Chondrocyte (in vitro differentiated cells): ENCODE data around the gene SCARB1. TPM values are rescaled to one million over a fixed set of nuclear protein-coding genes. Genes with fewer than 3 reads are reported as not detected.

Experiments used
- DNase-seq: peaks from one replicate; pipeline ENCODE4 v3.0.0; 2021; ENCODE audit warnings: mixed read lengths, low spot score
- H3K27ac Mint-ChIP-seq: one replicate; pipeline ENCODE4 v1.8.0; 2021; ENCODE audit warnings: mild to moderate bottlenecking, moderate library complexity, mixed read lengths; ENCODE audit not compliant: unreplicated experiment
- H3K27me3 Mint-ChIP-seq: 2 replicates; pipeline ENCODE4 v1.8.0; 2021; ENCODE audit warnings: low read depth, mixed read lengths
- H3K36me3 Mint-ChIP-seq: 2 replicates; pipeline ENCODE4 v1.8.0; 2021; ENCODE audit warnings: low read depth, mixed read lengths
- H3K4me1 Mint-ChIP-seq: 2 replicates; pipeline ENCODE4 v1.8.0; 2021; ENCODE audit warnings: low read depth, mild to moderate bottlenecking, mixed read lengths
- H3K4me3 Mint-ChIP-seq: one replicate; pipeline ENCODE4 v1.8.0; 2021; ENCODE audit warnings: mild to moderate bottlenecking, moderate library complexity, mixed read lengths; ENCODE audit not compliant: unreplicated experiment
- H3K9me3 Mint-ChIP-seq: 2 replicates; pipeline ENCODE4 v1.8.0; 2021; ENCODE audit warnings: low read depth, mixed read lengths
- total RNA-seq: library from RNA; stranded (reverse); gene quantifications from 3 replicates; pipeline ENCODE4 v1.2.1, GENCODE V29; 2021
- TF ChIP-seq, protein P1 (sequence below): fragments of 200-600 bp; sonication (generic); IDR thresholded peaks from 2 replicates; pipeline ENCODE4 v1.5.0; 2021; ENCODE audit warnings: antibody characterized with exemption, mild to moderate bottlenecking, moderate library complexity

SCARB1 gene
- total RNA-seq, 1 donor from 2014 or later, result 20.1 TPM

DNA sequence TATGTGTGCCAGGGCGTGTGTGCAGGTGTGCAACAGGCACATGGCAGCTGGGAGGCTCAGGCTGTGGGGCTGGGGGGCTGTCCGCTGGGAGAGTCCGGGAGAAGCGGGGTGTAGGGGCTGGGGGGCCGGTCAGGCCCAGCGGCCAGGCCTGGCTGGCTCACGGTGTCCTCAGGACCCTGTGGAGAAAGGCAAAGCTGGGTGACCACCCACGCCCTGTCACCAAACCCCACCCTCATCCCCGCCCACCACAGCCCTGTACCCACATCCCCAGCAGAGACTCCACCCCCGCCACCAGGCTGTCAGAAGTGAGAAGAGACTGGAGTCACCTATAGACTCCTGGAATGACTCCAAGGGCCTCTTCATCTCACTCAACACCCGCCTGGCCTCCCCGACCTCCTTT lies 85.3 kb downstream of the SCARB1 start:
- peaks cover 25% of the 10 kb centered on the region for H3K4me1 Mint-ChIP-seq
- H3K4me3 Mint-ChIP-seq, result no peak overlapping the region
- H3K27me3 Mint-ChIP-seq, result no peaks in the 10 kb centered on the region
- no peak overlapping the region for H3K27ac Mint-ChIP-seq
- peaks cover 3% of the 10 kb centered on the region for H3K36me3 Mint-ChIP-seq
- DNase-seq, result no peak
- TF ChIP-seq, protein P1, sequence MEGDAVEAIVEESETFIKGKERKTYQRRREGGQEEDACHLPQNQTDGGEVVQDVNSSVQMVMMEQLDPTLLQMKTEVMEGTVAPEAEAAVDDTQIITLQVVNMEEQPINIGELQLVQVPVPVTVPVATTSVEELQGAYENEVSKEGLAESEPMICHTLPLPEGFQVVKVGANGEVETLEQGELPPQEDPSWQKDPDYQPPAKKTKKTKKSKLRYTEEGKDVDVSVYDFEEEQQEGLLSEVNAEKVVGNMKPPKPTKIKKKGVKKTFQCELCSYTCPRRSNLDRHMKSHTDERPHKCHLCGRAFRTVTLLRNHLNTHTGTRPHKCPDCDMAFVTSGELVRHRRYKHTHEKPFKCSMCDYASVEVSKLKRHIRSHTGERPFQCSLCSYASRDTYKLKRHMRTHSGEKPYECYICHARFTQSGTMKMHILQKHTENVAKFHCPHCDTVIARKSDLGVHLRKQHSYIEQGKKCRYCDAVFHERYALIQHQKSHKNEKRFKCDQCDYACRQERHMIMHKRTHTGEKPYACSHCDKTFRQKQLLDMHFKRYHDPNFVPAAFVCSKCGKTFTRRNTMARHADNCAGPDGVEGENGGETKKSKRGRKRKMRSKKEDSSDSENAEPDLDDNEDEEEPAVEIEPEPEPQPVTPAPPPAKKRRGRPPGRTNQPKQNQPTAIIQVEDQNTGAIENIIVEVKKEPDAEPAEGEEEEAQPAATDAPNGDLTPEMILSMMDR, result no peak
- no peaks in the 10 kb centered on the region for H3K9me3 Mint-ChIP-seq

DNA sequence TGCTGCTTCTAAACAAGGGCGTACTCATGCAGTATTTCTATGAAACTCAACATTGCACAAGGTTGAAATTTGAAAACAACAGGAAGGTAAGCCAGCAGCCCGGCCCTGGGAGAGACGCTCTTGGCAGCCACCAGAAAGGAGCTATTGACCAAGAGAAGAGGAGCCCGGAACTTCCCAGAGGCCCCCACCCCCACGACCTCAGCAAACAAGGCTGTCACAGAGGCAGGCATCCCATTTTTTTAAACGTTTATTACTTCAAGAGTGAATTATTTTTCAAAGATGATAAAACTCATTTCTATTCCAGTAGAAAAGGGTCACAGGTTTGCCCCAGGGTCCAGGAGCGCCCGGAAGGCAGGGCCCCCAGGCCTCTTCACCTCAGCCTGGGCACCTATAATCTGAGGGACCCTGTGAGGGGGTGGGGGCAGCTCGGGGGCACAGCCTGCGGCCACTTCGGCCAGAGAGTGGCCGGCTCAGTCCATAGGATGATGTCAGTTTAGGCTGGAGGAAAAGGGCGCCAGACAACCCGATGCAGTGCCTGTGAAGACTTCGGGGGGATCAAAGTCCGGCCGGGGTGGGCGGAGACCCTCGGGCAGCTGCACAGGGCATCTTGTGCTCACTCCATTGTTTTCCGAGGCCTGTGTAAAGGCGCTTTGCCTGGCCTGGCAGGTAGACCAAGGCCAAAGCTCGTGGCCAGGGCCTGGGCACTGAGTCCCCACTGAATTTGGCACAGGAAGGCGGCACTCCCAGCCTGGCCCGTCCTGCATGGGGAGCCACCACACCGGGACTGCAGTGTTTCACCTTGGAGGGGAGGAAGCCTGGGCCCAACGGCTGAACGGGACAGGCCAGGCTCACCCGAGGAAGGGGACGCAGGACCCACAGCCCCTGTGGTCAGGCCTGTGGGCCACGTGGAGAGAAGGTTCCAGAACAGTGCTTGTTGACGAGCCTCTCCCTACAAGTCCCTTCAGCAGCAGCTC lies 86.0 kb downstream of the SCARB1 start:
- DNase-seq, result no peak
- peaks cover under 1% of the 10 kb centered on the region for H3K36me3 Mint-ChIP-seq
- peaks cover 27% of the 10 kb centered on the region for H3K4me1 Mint-ChIP-seq
- H3K9me3 Mint-ChIP-seq, result no peaks in the 10 kb centered on the region
- no peak overlapping the region for H3K27ac Mint-ChIP-seq
- H3K4me3 Mint-ChIP-seq, result no peak overlapping the region
- H3K27me3 Mint-ChIP-seq, result no peaks in the 10 kb centered on the region
- TF ChIP-seq, protein P1, result no peak

DNA sequence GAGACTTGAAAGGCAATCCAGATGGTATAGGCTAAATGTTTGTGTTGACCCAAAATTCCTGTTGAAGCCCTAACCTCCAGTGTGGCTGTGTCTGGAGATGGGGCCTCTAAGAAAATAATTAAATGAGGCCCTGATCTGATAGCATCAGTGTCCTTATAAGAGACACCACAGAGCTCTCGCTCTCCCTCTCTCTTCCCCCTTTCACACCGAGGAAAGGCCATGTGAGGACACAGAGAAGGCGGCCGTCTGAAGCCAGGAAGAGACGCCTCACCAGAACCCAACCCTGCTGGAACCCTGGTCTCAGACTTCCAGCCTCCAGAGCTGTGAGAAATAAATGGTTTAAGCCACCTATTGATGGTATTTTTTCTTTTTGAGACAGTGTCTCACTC lies 87.5 kb downstream of the SCARB1 start:
- H3K4me3 Mint-ChIP-seq, result no peak overlapping the region
- DNase-seq, result no peak
- no peaks in the 10 kb centered on the region for H3K36me3 Mint-ChIP-seq
- H3K27ac Mint-ChIP-seq, result peak overlapping the region; percentile 45
- no peaks in the 10 kb centered on the region for H3K27me3 Mint-ChIP-seq
- no peaks in the 10 kb centered on the region for H3K9me3 Mint-ChIP-seq
- H3K4me1 Mint-ChIP-seq, result peaks cover 38% of the 10 kb centered on the region
- TF ChIP-seq, protein P1, result no peak

DNA sequence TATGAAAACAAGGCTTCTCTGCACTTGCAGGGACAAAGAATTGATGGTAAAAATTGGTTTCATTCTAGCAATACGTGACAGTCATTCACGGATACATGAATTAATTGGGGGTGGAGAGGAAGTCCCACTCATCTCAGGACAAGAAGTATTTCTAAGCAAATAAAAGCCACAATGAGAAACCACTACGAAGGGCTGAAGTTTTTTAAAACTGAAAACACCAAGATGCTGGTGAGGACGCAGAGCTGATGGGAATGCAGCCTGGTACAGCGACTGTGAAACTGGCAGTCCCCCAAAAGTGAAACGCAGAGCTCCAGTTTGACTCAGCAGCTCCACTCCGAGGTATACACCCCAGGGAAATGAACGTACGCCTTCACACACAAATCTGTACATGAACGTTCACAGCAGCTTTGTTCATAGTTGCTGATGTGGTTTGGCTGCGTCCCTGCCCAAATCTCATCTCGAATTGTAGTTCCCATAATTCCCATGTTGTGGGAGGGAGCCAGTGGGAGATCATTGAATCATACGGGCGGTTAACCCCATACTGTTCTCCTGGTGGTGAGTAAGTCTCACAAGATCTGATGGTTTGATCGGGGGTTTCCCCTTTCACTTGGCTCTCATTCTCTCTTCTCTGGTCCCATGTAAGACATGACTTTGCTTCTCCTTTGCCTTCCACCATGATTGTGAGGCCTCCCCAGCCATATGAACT lies 89.0 kb downstream of the SCARB1 start:
- Mint-ChIP-seq H3K27me3 (no peaks in the 10 kb centered on the region), H3K27ac (peak overlapping the region; percentile 87), H3K36me3 (no peaks in the 10 kb centered on the region), H3K9me3 (no peaks in the 10 kb centered on the region), H3K4me1 (peaks cover 41% of the 10 kb centered on the region), H3K4me3 (peak overlapping the region; percentile 27)
- TF ChIP-seq, protein P1, result peak; percentile 35
- DNase-seq, result no peak

DNA sequence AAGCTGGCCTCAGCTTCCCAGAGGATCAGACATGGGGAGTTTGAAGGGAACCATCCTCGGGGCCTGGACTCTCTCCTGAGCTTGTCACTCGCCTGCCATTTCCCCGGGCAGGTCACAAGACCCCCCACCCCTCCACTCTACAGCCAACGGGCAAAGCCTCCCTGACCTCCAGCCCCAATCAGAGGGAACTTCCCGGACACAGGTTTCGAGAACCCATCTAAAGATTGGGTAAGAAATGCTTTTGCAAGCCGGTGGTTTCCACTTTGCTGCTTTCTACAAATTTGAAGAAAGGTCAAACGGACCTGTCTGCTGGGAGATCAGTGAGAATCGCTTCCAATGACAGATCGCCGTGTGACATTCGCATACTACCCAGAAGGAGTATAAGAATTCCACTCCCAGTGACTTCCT lies 89.6 kb downstream of the SCARB1 start:
- TF ChIP-seq, protein P1, result no peak
- H3K27me3 Mint-ChIP-seq, result no peaks in the 10 kb centered on the region
- no peak overlapping the region for H3K4me3 Mint-ChIP-seq
- H3K36me3 Mint-ChIP-seq, result no peaks in the 10 kb centered on the region
- DNase-seq, result no peak
- peaks cover 45% of the 10 kb centered on the region for H3K4me1 Mint-ChIP-seq
- peak overlapping the region; percentile 87 for H3K27ac Mint-ChIP-seq
- no peaks in the 10 kb centered on the region for H3K9me3 Mint-ChIP-seq
